Measurements from ENCODE around the gene ADAT3.

- TF ChIP-seq CTCF (IDR thresholded peaks at IDR 0.05; ENCODE audit: low read depth, low read length) (no peak), EZH2phosphoT487 (IDR thresholded peaks at IDR 0.05; ENCODE audit: low read depth) (no peak)
Observed at GRCh38 chr19:1873524-1874473, 31.4 kb upstream of the ADAT3 start.
